ENCODE results near the gene CASK.

The CASK gene

GRCh38 chrX:41722816-41723618 lies 200.3 kb downstream of the CASK start:
- DNase-seq: peak; percentile 53 to 71

- no peak for DNase-seq
Observed at GRCh38 chrX:41722214-41722613, 201.1 kb downstream of the CASK start.

GRCh38 chrX:41721590-41721989 lies 201.8 kb downstream of the CASK start:
- DNase-seq: no peak

GRCh38 chrX:41720125-41720779 lies 203.1 kb downstream of the CASK start:
- DNase-seq: peak in 1 of 2 donors; percentile 27

- peak; percentile 53 for DNase-seq
Observed at GRCh38 chrX:41719610-41720009, 203.7 kb downstream of the CASK start.

GRCh38 chrX:41718481-41719235 lies 204.7 kb downstream of the CASK start:
- no peak for DNase-seq

- no peak for DNase-seq
Observed at GRCh38 chrX:41716767-41717473, 206.4 kb downstream of the CASK start.

- DNase-seq: no peak
Observed at GRCh38 chrX:41716222-41716621, 207.1 kb downstream of the CASK start.

GRCh38 chrX:41711021-41711667 lies 212.2 kb downstream of the CASK start:
- DNase-seq: no peak

GRCh38 chrX:41708486-41708885 lies 214.9 kb downstream of the CASK start:
- no peak for DNase-seq

GRCh38 chrX:41707218-41707617 lies 216.1 kb downstream of the CASK start:
- no peak for DNase-seq

- peak; percentile 83 to 87 for DNase-seq
Observed at GRCh38 chrX:41705680-41706374, 217.5 kb downstream of the CASK start.

- DNase-seq: no peak
Observed at GRCh38 chrX:41705042-41705441, 218.3 kb downstream of the CASK start.

GRCh38 chrX:41703574-41704029 lies 219.8 kb downstream of the CASK start:
- DNase-seq: no peak

- no peak for DNase-seq
Observed at GRCh38 chrX:41695426-41695825, 227.9 kb downstream of the CASK start.

GRCh38 chrX:41693024-41693423 lies 230.3 kb downstream of the CASK start:
- DNase-seq: no peak

GRCh38 chrX:41692162-41692749 lies 231.1 kb downstream of the CASK start:
- no peak for DNase-seq

- DNase-seq: peak; percentile 46 to 63
Observed at GRCh38 chrX:41689711-41690110, 233.6 kb downstream of the CASK start.

- DNase-seq: peak; percentile 68 to 69
Observed at GRCh38 chrX:41688835-41689234, 234.5 kb downstream of the CASK start, which contains the start of gene GPR34. Gene GPR34 (plus strand): TSS chrX:41688973. CDS start chrX:41695634, 6,661 bp downstream.

- DNase-seq: peak; percentile 19 to 48
Observed at GRCh38 chrX:41688156-41688555, 235.2 kb downstream of the CASK start.

GRCh38 chrX:41686788-41687187 lies 236.6 kb downstream of the CASK start:
- DNase-seq: peak; percentile 26 to 63

Data from inflammatory macrophage (primary cell).